Left ventricle myocardium inferior (tissue), 1 donor: ENCODE data around the gene CSMD2. TPM values are rescaled to one million over a fixed set of nuclear protein-coding genes. Genes with fewer than 3 reads are reported as not detected.
A peak's percentile ranks its signal among the peaks of the same experiment; 100 is the strongest.

ENCODE experiments used
- DNase-seq: peaks from one replicate; pipeline ENCODE4 v3.0.0-alpha.2; 2020
- H3K27ac ChIP-seq: fragments of 200-600 bp; replicated peaks from 2 replicates; pipeline ENCODE4 v1.8.0; 2021
- H3K27me3 ChIP-seq: fragments of 200-600 bp; 2 replicates; pipeline ENCODE4 v1.8.0; 2021; ENCODE audit warnings: low read depth
- H3K36me3 ChIP-seq: fragments of 200-600 bp; 2 replicates; pipeline ENCODE4 v1.8.0; 2021
- H3K4me1 ChIP-seq: fragments of 200-600 bp; 2 replicates; pipeline ENCODE4 v1.8.0; 2021
- H3K4me3 ChIP-seq: fragments of 200-600 bp; 2 replicates; pipeline ENCODE4 v1.8.0; 2021; ENCODE audit warnings: mild to moderate bottlenecking, moderate library complexity
- H3K9me3 ChIP-seq: fragments of 200-600 bp; replicated peaks from 2 replicates; pipeline ENCODE4 v1.8.0; 2021
- intact Hi-C: fragments of 100-400 bp; cut with micrococcal nuclease; formaldehyde crosslinking; loops from one replicate; pipeline ENCODE4 v1.11.0; 2022
- total RNA-seq: library from RNA; stranded (reverse); fragmentation: NEBNext Ultra II Directional; extraction: Animal tissue kit (Norgen Biotek cat#: 25700); gene quantifications from one replicate; pipeline ENCODE4 v1.2.1, GENCODE V29; 2021
- TF ChIP-seq, protein P1 (sequence below): fragments of 200-600 bp; IDR thresholded peaks from 2 replicates; pipeline ENCODE4 v1.8.0; 2021; ENCODE audit warnings: antibody characterized with exemption, mild to moderate bottlenecking, borderline replicate concordance
- donor health status: DM: no; HTN: yes; CAD: no; lungs with severe emphysema.

The CSMD2 gene
- total RNA-seq, 1 donor from 2014 or later, result 0.14 TPM

DNA sequence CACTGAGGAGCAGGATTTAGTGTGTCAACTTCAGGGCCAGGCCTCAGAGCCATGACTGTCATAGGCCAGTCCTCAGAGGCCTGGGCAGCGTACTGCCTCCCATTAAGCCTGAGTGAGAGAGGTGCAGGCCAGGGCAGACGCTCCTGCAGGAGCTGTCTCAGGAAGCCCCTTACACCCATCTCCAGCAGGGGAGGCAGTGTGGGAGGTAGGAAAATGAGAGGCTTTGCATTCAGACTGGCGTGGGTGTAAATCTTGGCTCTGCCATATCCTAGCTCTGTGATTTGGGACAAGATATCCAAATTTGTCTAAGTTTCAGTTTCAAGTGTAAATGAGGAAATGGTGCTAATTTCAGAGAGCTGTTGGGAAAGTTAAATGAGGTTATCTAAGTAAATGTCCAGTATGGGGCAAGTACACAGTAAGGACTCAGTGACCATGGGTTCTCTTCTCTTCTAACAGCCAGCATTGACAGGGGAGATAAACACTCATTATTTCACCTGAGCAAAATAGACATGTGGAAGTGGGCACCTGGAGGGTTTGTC is 508.5 kb downstream of the CSMD2 start:
- no peak overlapping the region for H3K4me3 ChIP-seq
- intact Hi-C loops, result no loop called here

GRCh38 chr1:33655496-33655895 is 509.5 kb downstream of the CSMD2 start:
- peak overlapping the region; percentile 66 for H3K27ac ChIP-seq
- TF ChIP-seq, protein P1, sequence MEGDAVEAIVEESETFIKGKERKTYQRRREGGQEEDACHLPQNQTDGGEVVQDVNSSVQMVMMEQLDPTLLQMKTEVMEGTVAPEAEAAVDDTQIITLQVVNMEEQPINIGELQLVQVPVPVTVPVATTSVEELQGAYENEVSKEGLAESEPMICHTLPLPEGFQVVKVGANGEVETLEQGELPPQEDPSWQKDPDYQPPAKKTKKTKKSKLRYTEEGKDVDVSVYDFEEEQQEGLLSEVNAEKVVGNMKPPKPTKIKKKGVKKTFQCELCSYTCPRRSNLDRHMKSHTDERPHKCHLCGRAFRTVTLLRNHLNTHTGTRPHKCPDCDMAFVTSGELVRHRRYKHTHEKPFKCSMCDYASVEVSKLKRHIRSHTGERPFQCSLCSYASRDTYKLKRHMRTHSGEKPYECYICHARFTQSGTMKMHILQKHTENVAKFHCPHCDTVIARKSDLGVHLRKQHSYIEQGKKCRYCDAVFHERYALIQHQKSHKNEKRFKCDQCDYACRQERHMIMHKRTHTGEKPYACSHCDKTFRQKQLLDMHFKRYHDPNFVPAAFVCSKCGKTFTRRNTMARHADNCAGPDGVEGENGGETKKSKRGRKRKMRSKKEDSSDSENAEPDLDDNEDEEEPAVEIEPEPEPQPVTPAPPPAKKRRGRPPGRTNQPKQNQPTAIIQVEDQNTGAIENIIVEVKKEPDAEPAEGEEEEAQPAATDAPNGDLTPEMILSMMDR, result no peak
- peaks cover 41% of the 10 kb centered on the region for H3K4me1 ChIP-seq
- H3K9me3 ChIP-seq, result no peaks in the 10 kb centered on the region
- H3K4me3 ChIP-seq, result no peak overlapping the region
- intact Hi-C loops, result no loop called here
- DNase-seq, result peak; percentile 58
- peaks cover 4% of the 10 kb centered on the region for H3K27me3 ChIP-seq
- H3K36me3 ChIP-seq, result no peaks in the 10 kb centered on the region

More for the DNA sequence above, 508.5 kb downstream of the CSMD2 start:
- no peak for DNase-seq
- TF ChIP-seq, protein P1, result no peak
- Histone ChIP-seq H3K9me3 (no peaks in the 10 kb centered on the region), H3K27ac (peak overlapping the region; percentile 66), H3K4me1 (peaks cover 41% of the 10 kb centered on the region), H3K27me3 (no peaks in the 10 kb centered on the region), H3K36me3 (no peaks in the 10 kb centered on the region)

DNA sequence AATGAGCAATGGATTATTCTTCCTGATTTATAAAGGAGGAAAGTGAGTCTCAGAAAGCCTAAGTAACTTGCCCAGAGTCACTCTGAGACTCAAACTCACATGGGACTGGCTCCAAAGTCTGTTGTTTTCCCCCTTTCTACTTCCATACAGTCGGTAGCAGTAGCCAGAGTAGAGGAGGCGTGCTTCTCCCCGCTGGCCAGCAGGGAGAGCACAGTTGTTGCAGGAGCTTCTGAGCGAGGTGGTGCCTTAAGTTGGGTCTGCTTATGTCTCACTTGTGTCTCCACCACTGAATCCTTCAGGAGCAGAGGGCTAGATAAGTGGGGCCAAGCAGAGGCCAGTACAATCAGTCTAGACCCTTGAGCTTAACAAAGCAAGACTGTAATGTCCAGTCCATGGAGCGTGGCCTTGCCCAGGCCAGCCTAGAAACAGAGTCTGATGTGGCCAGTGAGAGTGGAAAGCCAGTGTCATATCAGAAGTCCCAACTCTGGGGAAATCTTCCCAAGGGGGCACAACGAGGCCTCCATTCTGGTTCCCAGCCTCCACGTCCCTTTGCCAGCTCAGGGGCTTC is 510.7 kb downstream of the CSMD2 start:
- H3K9me3 ChIP-seq, result no peaks in the 10 kb centered on the region
- peaks cover 4% of the 10 kb centered on the region for H3K27me3 ChIP-seq
- peak overlapping the region; percentile 80 for H3K27ac ChIP-seq
- no peak overlapping the region for H3K4me3 ChIP-seq
- H3K36me3 ChIP-seq, result no peaks in the 10 kb centered on the region
- no peak for DNase-seq
- H3K4me1 ChIP-seq, result peaks cover 41% of the 10 kb centered on the region
- intact Hi-C loops, result no loop called here
- TF ChIP-seq, protein P1, result peak; percentile 37

DNA sequence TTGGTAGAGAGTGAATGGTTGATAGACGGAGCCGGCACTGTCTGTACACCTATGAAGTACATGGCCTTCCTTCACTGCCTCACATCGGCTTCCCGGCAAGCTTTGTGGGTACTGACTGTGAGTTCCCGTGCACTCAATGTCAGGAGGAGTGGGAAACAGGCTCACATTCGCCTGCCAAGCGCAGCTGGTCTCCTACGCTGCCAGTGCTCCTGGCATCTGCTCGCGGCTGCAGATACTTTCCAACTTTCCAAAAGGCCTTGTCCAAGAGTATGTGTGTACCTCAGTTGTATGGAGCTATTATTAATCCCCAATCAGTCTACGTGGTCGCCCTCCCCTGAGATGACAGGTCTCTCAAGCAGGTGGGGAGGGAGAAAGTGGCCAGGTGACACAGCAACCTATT is 511.8 kb downstream of the CSMD2 start:
- no peaks in the 10 kb centered on the region for H3K36me3 ChIP-seq
- peak overlapping the region; percentile 80 for H3K27ac ChIP-seq
- intact Hi-C loops, result no loop called here
- no peak overlapping the region for H3K4me3 ChIP-seq
- H3K9me3 ChIP-seq, result peaks cover 9% of the 10 kb centered on the region
- peak; percentile 54 for DNase-seq
- H3K4me1 ChIP-seq, result peaks cover 37% of the 10 kb centered on the region
- TF ChIP-seq, protein P1, result no peak
- peaks cover 4% of the 10 kb centered on the region for H3K27me3 ChIP-seq

DNA sequence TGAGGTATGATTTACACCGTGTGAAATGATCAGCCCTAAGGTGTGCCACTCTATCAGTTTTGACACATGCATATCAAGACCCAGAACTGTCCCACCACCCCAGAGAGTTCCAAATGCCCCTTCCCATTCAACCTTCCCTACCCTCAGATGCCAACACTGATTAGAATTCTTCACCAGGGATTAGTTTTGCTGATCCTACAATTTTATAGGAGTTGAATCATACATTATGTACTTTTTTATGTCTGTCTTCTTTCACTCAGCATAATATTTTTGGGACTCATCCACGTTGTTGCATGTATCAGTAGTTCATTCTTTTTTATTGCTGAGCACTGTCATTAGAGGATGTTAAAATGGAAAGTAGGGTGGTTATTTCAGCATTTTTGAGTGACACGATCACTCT is 514.3 kb downstream of the CSMD2 start:
- H3K9me3 ChIP-seq, result peaks cover 11% of the 10 kb centered on the region

More for the DNA sequence above, 514.3 kb downstream of the CSMD2 start:
- peaks cover 15% of the 10 kb centered on the region for H3K4me1 ChIP-seq
- TF ChIP-seq, protein P1, result no peak
- H3K36me3 ChIP-seq, result no peaks in the 10 kb centered on the region
- no peak for DNase-seq
- H3K27ac ChIP-seq, result no peak overlapping the region
- H3K4me3 ChIP-seq, result no peak overlapping the region
- intact Hi-C loops, result no loop called here
- peaks cover 4% of the 10 kb centered on the region for H3K27me3 ChIP-seq
